SH-SY5Y (cell line): ENCODE measurements around the gene LRRN3.

Source experiments
- GATA2 ChIP-seq: IDR thresholded peaks from 2 replicates; pipeline ENCODE4 v1.6.1; 2011; ENCODE audit warnings: mild to moderate bottlenecking, low read depth, low read length
- GATA3 ChIP-seq: IDR thresholded peaks from 2 replicates; pipeline ENCODE4 v1.6.1; 2011; ENCODE audit warnings: low read depth, mild to moderate bottlenecking, low read length, moderate library complexity

DNA sequence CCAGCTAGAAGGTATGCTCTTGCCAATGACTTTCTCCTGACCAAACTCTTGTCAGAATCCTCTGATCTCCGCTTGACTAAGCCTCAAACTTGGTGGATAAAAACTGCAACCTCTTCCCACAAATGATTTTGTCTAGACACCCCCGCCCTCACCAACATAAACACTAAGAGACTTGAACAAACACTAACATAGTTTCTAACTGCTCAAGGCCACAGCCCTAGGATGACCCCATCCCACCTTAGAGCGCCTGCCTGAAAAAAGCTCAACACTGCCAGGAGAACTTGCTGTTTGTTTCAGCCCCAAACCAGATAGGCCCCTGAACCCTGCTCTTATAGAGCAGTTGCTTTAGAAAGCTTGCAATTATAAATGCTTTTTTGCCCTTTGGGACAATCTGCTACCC is 71.8 kb downstream of the LRRN3 start:
- TF ChIP-seq GATA2, result no peak
- TF ChIP-seq GATA3, result no peak
